PC-3 (cell line): ENCODE results near the gene THRA. TPM values are rescaled to one million over a fixed set of nuclear protein-coding genes. Genes with fewer than 3 reads are reported as not detected.

Experiments
- ATAC-seq: fragments of 200-7000 bp; cut with Tn5 transposase; 2 replicates; pipeline ENCODE4 v1.9.1; 2020; ENCODE audit warnings: mild to moderate bottlenecking, moderate library complexity
- BruUV-seq: library from RNA; stranded (reverse); fragments of 400-500 nt; replicated peaks from 2 replicates; lab custom pipeline; 2021; lab: Mats Ljungman, UMichigan
- CTCF ChIA-PET: fragments of 300-600 bp; sonication (Branson Sonifier 250); formaldehyde crosslinking; loops from one replicate; lab custom pipeline; 2022; ENCODE audit warnings: antibody characterized with exemption; lab: Charles Lee
- POLR2A ChIA-PET: fragments of 300-600 bp; sonication (Branson Sonifier 250); formaldehyde crosslinking; loops from one replicate; lab custom pipeline; 2022; ENCODE audit warnings: antibody characterized with exemption; ENCODE audit not compliant: unreplicated experiment; lab: Charles Lee
- DNase-seq: peaks from one replicate; pipeline ENCODE4 v3.0.0-alpha.2; 2015
- H2AFZ ChIP-seq: fragments of 300-600 bp; sonication (generic); 2 replicates; pipeline ENCODE4 v1.6.0; 2016; ENCODE audit warnings: antibody characterized with exemption, low read length
- H3F3A ChIP-seq: fragments of 300-600 bp; sonication (generic); one replicate; pipeline ENCODE4 v1.6.0; 2017; ENCODE audit warnings: antibody characterized with exemption, low read length, control low read depth, mild to moderate bottlenecking; ENCODE audit not compliant: unreplicated experiment
- H3K27ac ChIP-seq: fragments of 300-600 bp; sonication (generic); 2 replicates; pipeline ENCODE4 v1.5.1; 2016; ENCODE audit warnings: mild to moderate bottlenecking, low read length
- H3K27me3 ChIP-seq: fragments of 300-600 bp; sonication (generic); 2 replicates; pipeline ENCODE4 v1.6.1; 2016; ENCODE audit warnings: low read length, mixed read lengths
- H3K36me3 ChIP-seq: fragments of 300-600 bp; sonication (generic); 2 replicates; pipeline ENCODE4 v1.6.1; 2016; ENCODE audit warnings: low read depth, mixed run types, low read length, mixed read lengths
- H3K4me1 ChIP-seq: fragments of 300-600 bp; sonication (generic); 2 replicates; pipeline ENCODE4 v1.5.1; 2016; ENCODE audit warnings: low read length; ENCODE audit not compliant: insufficient read depth
- H3K4me2 ChIP-seq: fragments of 300-600 bp; sonication (generic); 2 replicates; pipeline ENCODE4 v1.6.0; 2016; ENCODE audit warnings: low read length
- H3K4me3 ChIP-seq: fragments of 300-600 bp; sonication (generic); 2 replicates; pipeline ENCODE4 v1.5.1; 2016; ENCODE audit warnings: mild to moderate bottlenecking, low read length, mixed read lengths
- H3K79me2 ChIP-seq: fragments of 300-600 bp; sonication (generic); 2 replicates; pipeline ENCODE4 v1.6.1; 2017; ENCODE audit warnings: low read length, mixed read lengths
- H3K9ac ChIP-seq: fragments of 300-600 bp; sonication (generic); 2 replicates; pipeline ENCODE4 v1.6.0; 2016; ENCODE audit warnings: mild to moderate bottlenecking, low read length
- H3K9me2 ChIP-seq: fragments of 300-600 bp; sonication (generic); replicated peaks from 2 replicates; pipeline ENCODE4 v1.6.1; 2016; ENCODE audit warnings: mixed run types, low read length, mixed read lengths
- H3K9me3 ChIP-seq: fragments of 300-600 bp; sonication (generic); 2 replicates; pipeline ENCODE4 v1.6.1; 2016; ENCODE audit warnings: low read length, mixed read lengths
- H4K20me1 ChIP-seq: fragments of 300-600 bp; sonication (generic); 2 replicates; pipeline ENCODE4 v1.6.1; 2016; ENCODE audit warnings: low read length, mixed read lengths
- EZH2 ChIP-seq: fragments of 300-600 bp; sonication (generic); IDR thresholded peaks from one replicate; pipeline ENCODE4 v1.6.1; 2017; ENCODE audit warnings: antibody characterized with exemption, mild to moderate bottlenecking, low read length; ENCODE audit not compliant: unreplicated experiment
- EZH2phosphoT487 ChIP-seq: fragments of 300-600 bp; sonication (generic); IDR thresholded peaks from 2 replicates; pipeline ENCODE4 v1.6.1; 2018; ENCODE audit warnings: mild to moderate bottlenecking, antibody characterized with exemption, low read length, borderline replicate concordance
- intact Hi-C: fragments of 100-400 bp; cut with micrococcal nuclease; formaldehyde crosslinking; loops from 2 replicates; pipeline ENCODE4 v1.9.0; 2023
- total RNA-seq: library from RNA; depleted of rRNA; stranded (reverse); fragments of >200 nt; gene quantifications from 2 replicates; pipeline ENCODE4 v1.2.3, GENCODE V29; 2014
- TF ChIP-seq, protein P1 (sequence below): fragments of 300-600 bp; sonication (generic); conservative IDR thresholded peaks from 2 replicates; pipeline ENCODE4 v1.5.1; 2017; ENCODE audit warnings: antibody characterized with exemption, low read depth, mild to moderate bottlenecking, low read length

THRA gene
- total RNA-seq, 1 experiment from 2014 or later = 6.6 TPM

DNA sequence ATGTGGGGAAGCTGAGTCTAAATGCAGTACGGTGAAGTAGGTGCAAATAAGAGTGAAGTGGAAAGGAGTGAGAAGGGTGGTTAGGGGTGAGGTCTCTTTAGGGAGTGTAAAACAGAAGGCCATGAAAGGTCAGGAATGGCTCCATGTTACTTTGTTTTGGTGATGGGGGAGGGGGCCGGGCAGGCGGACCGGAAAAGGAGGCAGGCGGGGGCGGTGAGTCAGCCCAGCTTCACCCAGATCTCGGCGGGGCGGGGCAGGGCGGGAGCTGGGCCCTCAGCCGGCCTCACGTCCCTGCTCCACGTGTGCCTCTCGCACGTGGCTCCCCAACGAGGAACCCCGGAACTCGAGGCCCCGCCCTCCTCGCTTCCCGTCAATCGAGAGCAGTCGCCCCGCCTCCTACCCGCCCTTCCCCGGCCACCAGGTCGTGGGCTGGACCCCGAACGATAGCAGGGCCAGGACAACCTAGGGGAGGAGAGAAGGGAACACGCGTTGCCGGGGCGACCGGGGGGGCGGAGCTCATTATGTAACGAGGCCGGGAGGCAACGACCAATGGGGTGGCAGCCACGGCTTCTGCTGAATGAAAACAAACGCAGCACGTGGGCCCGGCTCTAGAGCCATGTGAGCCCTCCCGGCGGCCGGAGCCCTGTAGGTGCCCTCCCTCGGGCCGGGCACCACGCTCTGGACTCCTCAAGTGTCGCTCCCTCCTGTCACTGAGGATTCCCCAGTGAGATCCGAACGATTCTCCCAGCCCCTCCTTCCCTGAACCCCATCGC, 36.3 kb downstream of the THRA start:
- BruUV-seq = no TSS peak

DNA sequence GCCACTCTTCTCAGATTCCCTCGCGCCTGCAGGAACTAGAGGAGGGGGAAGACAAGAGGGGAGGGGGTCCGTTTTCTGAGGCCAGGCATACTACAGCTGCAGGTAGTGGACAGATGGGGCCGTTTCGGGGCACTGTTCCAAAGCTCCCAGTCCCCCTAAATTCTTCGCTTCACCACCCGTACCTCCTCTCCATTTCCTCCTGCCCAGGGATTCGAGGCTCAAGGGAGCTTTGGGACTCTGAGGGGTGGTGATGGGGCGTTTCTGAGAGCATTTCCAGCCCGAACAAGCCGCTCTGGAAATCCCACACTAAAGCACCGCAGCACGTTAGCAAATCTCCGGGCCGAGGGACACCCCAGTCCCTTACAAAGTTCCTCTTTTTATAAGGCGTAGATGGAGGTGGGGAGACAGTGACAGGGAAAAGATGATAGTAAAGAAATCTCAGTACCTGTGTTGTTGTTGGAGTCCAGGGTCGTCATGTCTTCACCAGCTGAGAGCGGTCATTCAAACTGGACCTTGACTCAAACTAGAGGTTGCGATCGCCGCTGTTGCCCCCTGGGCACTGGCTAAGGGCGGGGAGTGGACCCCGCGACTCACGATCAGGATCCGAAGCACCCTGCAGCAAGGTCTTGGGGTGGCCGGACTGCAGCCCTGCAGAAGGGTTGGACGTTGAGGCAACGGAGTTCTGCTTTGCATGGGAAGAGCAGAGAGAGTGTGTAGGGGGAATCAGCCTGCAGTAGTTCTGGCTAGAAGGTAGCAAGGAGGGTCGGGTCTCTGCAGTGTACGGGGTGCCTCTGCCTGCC, 37.1 kb downstream of the THRA start:
- H3K79me2 ChIP-seq = peaks cover 23% of the 10 kb centered on the region
- TSS peak; percentile 91 for BruUV-seq
- ATAC-seq = peak; percentile 2
- ChIA-PET POLR2A (interaction anchor here (0.6 to 1.1 kb wide), 4 partner anchors 12 to 809 kb away, joined by 3 to 10 read pairs (median 6); partner anchors contain the start of gene MED24), CTCF (interaction anchor here (0.6 to 1.0 kb wide), 4 partner anchors 13 to 219 kb away, joined by 3 to 4 read pairs (median 3); no protein-coding TSS in a partner anchor)
- H3K36me3 ChIP-seq = no peaks in the 10 kb centered on the region; the same call in 1 of the 2 replicates
- peak overlapping the region; percentile 89 for H3K4me2 ChIP-seq
- H3K9ac ChIP-seq = peak overlapping the region; percentile 91
- DNase-seq = no peak
- H4K20me1 ChIP-seq = peaks cover 6% of the 10 kb centered on the region
- peak overlapping the region; percentile 80 for H3K4me3 ChIP-seq
- no peaks in the 10 kb centered on the region for H3K27me3 ChIP-seq
- no peaks in the 10 kb centered on the region for H3K9me3 ChIP-seq
- H3K9me2 ChIP-seq = no peaks in the 10 kb centered on the region
- peak overlapping the region; percentile 99 for H3K27ac ChIP-seq
- no peaks in the 10 kb centered on the region for H3F3A ChIP-seq
- intact Hi-C loops = loop anchor here (1.0 kb wide), 1 partner anchor 13 kb away; no protein-coding TSS in a partner anchor
- peak overlapping the region; percentile 7; the same call in 1 of the 2 replicates for H2AFZ ChIP-seq
- peaks cover 42% of the 10 kb centered on the region for H3K4me1 ChIP-seq
- no peak for TF ChIP-seq EZH2phosphoT487
- TF ChIP-seq, protein P1, sequence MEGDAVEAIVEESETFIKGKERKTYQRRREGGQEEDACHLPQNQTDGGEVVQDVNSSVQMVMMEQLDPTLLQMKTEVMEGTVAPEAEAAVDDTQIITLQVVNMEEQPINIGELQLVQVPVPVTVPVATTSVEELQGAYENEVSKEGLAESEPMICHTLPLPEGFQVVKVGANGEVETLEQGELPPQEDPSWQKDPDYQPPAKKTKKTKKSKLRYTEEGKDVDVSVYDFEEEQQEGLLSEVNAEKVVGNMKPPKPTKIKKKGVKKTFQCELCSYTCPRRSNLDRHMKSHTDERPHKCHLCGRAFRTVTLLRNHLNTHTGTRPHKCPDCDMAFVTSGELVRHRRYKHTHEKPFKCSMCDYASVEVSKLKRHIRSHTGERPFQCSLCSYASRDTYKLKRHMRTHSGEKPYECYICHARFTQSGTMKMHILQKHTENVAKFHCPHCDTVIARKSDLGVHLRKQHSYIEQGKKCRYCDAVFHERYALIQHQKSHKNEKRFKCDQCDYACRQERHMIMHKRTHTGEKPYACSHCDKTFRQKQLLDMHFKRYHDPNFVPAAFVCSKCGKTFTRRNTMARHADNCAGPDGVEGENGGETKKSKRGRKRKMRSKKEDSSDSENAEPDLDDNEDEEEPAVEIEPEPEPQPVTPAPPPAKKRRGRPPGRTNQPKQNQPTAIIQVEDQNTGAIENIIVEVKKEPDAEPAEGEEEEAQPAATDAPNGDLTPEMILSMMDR = no peak
- no peak for TF ChIP-seq EZH2

More for the DNA sequence above, 36.3 kb downstream of the THRA start:
- peak; percentile 63 for ATAC-seq
- H3K4me1 ChIP-seq = peaks cover 38% of the 10 kb centered on the region
- H3K4me3 ChIP-seq = peak overlapping the region; percentile 80
- ChIA-PET CTCF (interaction anchor here (0.5 to 1.0 kb wide), 3 partner anchors 14 to 1328 kb away, joined by 3 read pairs; no protein-coding TSS in a partner anchor), POLR2A (interaction anchor here (0.5 to 0.9 kb wide), 4 partner anchors 25 to 74 kb away, joined by 3 to 8 read pairs (median 6); partner anchors contain the start of gene CASC3)
- H3K27me3 ChIP-seq = no peaks in the 10 kb centered on the region
- H3K4me2 ChIP-seq = peak overlapping the region; percentile 89
- H2AFZ ChIP-seq = no peak overlapping the region
- peak; percentile 94 for DNase-seq
- TF ChIP-seq, protein P1 = no peak
- TF ChIP-seq EZH2 = no peak
- no peak for TF ChIP-seq EZH2phosphoT487
- H3K36me3 ChIP-seq = peaks cover under 1% of the 10 kb centered on the region
- H3K9ac ChIP-seq = peak overlapping the region; percentile 91
- peaks cover 23% of the 10 kb centered on the region for H3K79me2 ChIP-seq
- no peaks in the 10 kb centered on the region for H3K9me2 ChIP-seq
- no peaks in the 10 kb centered on the region for H3F3A ChIP-seq
- H3K27ac ChIP-seq = peak overlapping the region; percentile 99
- H3K9me3 ChIP-seq = no peaks in the 10 kb centered on the region
- intact Hi-C loops = no loop called here
- peaks cover 6% of the 10 kb centered on the region for H4K20me1 ChIP-seq
